GM21528 (cell line): Measurements from ENCODE around the gene SMIM14.
A peak's percentile ranks its signal among the peaks of the same experiment; 100 is the strongest.
"Not testable (repeated sequence)": the region's sequence is repeated elsewhere in the genome, so short reads cannot be mapped to it uniquely, and the experiment has no call there.

Source experiments
- ATAC-seq: cut with Tn5 transposase; IDR thresholded peaks from one replicate; pipeline ENCODE4 v1.9.1; 2021; ENCODE audit warnings: mild to moderate bottlenecking, moderate library complexity; ENCODE audit not compliant: unreplicated experiment, low FRiP score

SMIM14 gene

DNA sequence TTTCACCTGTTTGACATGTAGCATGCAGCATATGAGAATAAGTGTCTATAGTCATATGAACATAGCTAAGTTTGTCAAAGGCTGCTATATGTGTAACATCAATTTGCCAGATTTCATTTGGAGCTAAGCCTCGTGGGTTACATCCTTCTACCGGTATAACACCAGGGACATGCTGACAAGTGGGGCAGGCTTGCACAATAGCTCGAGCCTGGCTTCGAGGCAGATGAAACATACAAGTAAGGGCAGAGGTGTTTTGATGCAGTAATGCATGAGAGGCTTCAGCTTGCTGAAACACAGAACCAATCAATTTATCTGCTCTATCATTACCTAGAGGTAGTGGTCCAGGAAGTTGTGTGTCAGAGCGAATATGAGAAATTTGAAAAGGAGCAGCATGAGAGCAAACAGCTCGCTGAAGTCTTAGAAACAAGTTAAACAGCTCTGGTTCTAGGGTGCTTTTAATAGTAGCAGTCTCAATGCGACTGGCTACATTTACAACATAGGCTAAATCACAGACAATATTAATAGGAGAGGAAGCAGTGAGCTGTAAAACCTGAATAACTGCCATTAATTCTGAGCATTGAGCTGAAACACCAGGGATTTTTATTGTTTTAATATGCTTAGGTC, 96.6 kb downstream of the SMIM14 start:
- ATAC-seq: no peak

- no peak for ATAC-seq
These were observed 99.5 kb downstream of the SMIM14 start for GRCh38 chr4:39539089-39539611.

GRCh38 chr4:39533541-39533940, 105.1 kb downstream of the SMIM14 start:
- ATAC-seq: no peak

DNA sequence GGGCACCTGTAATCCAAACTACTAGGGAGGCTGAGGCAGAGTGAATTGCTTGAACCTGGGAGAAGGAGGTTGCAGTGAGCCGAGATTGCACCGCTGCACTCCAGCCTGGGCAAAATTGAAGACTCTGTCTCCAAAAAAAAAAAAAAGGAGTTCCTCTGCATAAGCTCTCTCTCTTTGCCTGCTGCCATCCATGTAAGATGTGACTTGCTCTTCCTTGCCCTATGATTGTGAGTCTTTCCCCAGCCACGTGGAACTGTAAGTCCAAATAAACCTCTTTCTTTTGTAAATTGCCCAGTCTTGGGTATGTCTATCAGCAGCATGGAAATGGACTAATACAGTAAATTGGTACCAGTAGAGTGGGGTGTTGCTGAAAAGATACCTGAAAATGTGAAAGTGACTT, 106.4 kb downstream of the SMIM14 start:
- not testable (repeated sequence) for ATAC-seq

DNA sequence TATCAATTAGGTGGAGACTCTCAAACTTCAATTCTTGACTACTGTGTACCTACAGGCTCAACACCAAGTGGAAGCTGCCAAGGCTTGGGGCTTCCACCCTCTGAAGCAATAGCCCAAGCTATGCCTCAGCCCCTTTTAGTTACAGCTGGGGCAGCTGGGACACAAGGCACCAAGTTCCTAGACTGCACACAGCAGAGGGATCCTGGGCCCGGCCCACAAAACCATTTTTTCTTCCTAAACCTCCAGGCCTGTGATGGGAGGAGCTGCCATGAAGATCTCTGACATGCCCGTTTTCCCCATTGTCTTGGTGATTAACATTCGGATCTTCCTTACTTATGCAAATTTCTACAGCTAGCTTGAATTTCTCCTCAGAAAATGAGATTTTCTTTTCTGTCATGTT, 108.0 kb downstream of the SMIM14 start:
- no peak for ATAC-seq

- no peak for ATAC-seq
These were observed 109.1 kb downstream of the SMIM14 start for GRCh38 chr4:39529534-39529933.

- no peak for ATAC-seq
These were observed 110.6 kb downstream of the SMIM14 start for GRCh38 chr4:39528061-39528465.

DNA sequence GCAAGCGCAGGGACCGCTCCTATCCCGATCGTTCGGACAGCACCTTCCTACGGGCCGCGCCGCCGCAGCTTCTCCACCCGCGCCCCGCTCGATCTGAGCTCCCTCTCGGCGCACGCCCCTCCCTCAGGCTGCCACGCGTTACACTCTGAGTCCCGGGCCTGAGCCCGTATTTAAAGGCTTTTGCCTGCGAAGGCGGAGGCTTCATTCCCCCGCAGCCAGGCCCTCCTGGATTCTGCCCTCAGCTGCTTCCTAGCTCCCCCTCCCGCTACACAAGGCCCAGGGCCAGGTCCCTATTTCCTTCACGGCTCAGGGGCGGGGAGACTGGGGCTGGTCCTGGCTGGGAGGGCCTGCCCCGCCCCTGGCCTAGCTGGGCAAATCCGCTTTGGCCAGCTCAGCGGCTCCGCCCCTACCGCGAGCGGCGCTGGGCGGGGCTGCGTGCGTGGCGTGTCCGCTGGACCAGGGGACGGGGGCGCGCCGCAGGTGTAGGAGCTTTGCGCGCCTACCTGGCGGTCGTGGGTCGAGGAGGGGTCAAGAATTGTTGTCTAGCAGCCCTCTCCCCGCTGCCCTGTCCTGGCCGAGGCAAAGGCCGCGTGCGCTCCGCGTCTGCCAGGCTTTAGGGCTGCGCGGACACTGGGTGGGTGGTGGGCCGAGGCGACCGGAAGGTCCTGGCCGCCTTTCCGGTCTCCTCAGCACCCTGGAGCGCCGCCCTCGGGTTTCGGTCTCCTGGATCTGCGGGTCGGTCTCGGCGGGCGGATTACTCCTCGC, 111.2 kb downstream of the SMIM14 start, which contains the start of gene UGDH:
Gene UGDH, minus strand, starts transcription at position 144 of the 765 bp plus-strand sequence. CDS start 5,927 bp downstream, outside the sequence.
- ATAC-seq: peak; percentile 96

GRCh38 chr4:39526765-39527295, 111.8 kb downstream of the SMIM14 start:
- ATAC-seq: peak; percentile 1

DNA sequence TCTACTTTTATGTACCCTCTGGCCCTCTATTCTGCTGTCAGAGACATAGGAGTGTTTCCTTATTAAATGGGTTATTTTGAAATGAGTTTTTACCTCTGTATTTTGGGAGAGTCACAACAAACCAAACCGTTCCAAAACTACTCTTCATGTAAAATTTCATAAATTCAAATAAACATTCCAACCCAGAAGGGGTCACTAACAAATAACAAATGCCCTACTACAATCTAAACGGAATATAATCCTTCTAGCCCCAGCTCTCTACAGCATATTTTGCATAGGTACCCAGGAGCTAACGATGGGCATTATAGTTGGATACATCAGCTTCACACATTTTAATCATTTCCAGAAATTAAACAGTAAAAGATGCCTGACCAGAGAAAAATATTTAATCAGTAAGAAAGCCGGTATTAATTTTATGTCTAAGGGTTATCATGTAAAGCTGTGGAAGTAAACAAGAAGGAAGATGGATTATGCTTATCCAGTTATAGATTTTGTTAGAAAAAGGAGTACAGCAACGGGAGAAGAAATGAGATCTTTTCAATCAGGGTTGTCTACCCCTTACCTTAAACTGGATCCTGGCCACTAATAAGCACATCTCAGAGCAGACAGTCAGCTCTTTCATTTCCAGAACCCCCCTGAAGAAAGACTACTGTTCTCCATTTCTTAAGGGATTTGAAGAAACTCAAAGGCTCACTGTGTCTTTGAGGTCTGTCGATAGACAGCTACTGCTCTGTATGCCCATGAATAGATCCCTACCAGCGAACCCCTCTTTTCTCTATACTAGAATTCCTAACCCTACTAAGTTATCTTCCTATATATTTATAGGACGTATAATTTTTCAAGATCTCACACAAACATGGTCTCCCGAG, 112.6 kb downstream of the SMIM14 start:
- no peak for ATAC-seq

DNA sequence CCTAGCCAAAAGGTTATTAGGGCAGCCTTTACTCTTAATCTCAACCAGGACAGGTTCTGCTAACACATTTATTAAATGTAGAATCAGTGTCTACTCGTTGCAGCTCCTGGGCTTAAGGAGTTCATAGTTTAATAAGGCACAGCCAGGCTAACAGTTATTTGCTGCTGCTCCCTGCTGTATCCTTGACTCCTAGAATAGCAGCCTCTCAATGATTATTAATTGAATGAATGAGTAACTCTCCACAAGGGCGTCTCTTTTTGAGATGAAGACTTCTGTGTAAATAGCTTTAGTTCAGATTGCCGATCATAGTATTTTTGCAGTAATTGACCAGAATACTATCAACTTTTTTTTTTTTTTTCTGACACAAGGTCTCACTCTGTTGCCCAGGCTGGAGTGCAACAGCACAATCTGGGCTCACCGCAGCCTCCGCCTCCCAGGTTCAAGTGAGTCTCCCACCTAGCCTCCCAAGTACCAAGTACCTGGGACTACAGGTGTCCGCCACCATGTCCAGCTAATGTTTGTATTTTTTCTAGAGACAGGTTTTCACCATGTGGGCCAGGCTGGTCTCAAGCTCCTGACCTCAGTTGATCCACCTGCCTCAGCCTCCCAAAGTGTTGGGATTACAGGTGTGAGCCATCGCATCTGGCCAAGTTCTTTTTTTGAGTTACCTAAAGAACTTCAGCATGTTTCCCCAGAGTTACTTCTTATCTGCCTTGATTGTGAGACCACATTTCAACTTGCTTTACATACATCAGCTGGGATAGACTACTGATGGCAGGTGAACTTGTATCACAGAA, 114.3 kb downstream of the SMIM14 start:
- no peak for ATAC-seq

GRCh38 chr4:39522068-39522467, 116.6 kb downstream of the SMIM14 start:
- ATAC-seq: no peak

GRCh38 chr4:39521253-39521919, 117.3 kb downstream of the SMIM14 start:
- no peak for ATAC-seq

- ATAC-seq: no peak
These were observed 120.2 kb downstream of the SMIM14 start for GRCh38 chr4:39518484-39518883.

GRCh38 chr4:39516407-39516966, 122.2 kb downstream of the SMIM14 start:
- no peak for ATAC-seq

DNA sequence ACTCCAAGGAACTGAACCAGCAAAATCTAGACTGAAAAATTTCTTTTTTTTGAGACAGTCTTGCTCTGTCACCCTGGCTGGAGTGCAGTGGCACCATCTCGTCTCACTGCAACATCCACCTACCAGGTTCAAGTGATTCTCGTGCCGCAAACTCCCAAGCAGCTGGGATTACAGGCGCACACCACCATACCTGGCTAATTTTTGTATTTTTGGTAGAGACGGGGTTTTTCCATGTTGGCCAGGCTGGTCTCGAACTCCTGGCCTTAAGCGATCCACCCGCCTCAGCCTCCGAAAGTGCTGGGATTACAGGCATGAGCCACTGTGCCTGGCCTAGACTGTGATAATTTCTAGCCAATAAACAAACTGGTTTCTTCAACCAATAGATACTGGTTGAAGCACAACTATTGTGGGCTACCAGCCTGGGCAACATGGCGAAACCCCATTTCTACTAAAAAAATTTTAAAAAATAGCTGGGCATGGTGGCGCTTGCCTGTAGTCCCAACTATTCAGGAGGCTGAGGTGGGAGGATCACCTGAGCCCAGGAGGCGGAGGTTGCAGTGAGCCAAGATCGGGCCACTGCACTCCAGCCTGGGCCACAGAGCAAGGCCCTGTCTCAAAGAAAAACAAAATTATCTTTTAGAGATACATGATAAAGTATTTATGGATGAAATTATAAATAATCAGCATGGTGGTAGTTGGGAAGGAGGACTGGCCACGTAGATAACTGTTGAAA, 122.8 kb downstream of the SMIM14 start:
- ATAC-seq: not testable (repeated sequence)

DNA sequence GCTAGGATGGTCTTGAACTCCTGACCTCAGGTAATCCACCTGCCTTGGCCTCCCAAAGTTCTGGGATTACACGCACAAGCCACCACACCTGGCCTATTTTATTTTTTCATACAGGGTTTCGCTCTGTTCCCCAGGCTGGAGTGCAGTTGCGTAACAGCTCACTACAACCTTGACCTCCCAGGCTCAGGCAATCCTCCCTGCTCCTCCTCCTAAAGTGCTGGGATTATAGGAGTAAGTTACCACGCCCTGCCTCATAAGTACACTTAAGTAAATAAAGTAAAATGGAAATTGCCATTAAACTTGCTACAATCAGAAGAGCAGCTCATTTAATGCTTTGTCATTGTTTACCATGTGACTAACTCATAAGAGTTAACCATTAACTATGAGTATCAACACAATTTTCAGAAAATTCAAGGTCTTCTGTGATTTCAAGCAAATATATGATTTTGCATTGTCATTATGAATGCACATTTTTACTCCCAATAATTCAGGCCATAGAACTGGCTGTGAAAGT, 123.7 kb downstream of the SMIM14 start:
- ATAC-seq: no peak

- ATAC-seq: not testable (repeated sequence)
These were observed 124.4 kb downstream of the SMIM14 start for GRCh38 chr4:39514266-39514665.
